HS-5 (cell line): Measurements from ENCODE around the gene CCDC92.

Source experiments
- DNase-seq: peaks from one replicate; pipeline ENCODE4 v3.0.0-alpha.2; 2012; ENCODE audit warnings: low read depth

Gene CCDC92

GRCh38 chr12:124002021-124002644, 29.5 kb upstream of the CCDC92 start:
- no peak for DNase-seq

GRCh38 chr12:124001343-124001742, 28.7 kb upstream of the CCDC92 start:
- DNase-seq: no peak

- no peak for DNase-seq
These were observed 27.5 kb upstream of the CCDC92 start for GRCh38 chr12:124000111-124000510.

- no peak for DNase-seq
These were observed 26.3 kb upstream of the CCDC92 start for GRCh38 chr12:123998991-123999359.

- DNase-seq: no peak
These were observed 25.8 kb upstream of the CCDC92 start for GRCh38 chr12:123998344-123998990.

- DNase-seq: no peak
These were observed 25.3 kb upstream of the CCDC92 start for GRCh38 chr12:123997908-123998307.

- no peak for DNase-seq
These were observed 24.6 kb upstream of the CCDC92 start for GRCh38 chr12:123997033-123997822.

GRCh38 chr12:123996581-123996980, 23.9 kb upstream of the CCDC92 start:
- no peak for DNase-seq

GRCh38 chr12:123995023-123995748, 22.6 kb upstream of the CCDC92 start:
- no peak for DNase-seq

GRCh38 chr12:123992118-123992825, 19.6 kb upstream of the CCDC92 start:
- DNase-seq: no peak

GRCh38 chr12:123991372-123991951, 18.8 kb upstream of the CCDC92 start:
- no peak for DNase-seq

- no peak for DNase-seq
These were observed 17.9 kb upstream of the CCDC92 start for GRCh38 chr12:123990511-123990910.

GRCh38 chr12:123989753-123990152, 17.1 kb upstream of the CCDC92 start:
- no peak for DNase-seq

GRCh38 chr12:123989168-123989567, 16.5 kb upstream of the CCDC92 start:
- no peak for DNase-seq

GRCh38 chr12:123987022-123987421, 14.4 kb upstream of the CCDC92 start:
- no peak for DNase-seq

GRCh38 chr12:123986374-123986965, 13.8 kb upstream of the CCDC92 start:
- no peak for DNase-seq

- no peak for DNase-seq
These were observed 12.3 kb upstream of the CCDC92 start for GRCh38 chr12:123984903-123985302.

GRCh38 chr12:123983822-123984485, 11.3 kb upstream of the CCDC92 start:
- no peak for DNase-seq

- no peak for DNase-seq
These were observed 9.6 kb upstream of the CCDC92 start for GRCh38 chr12:123982269-123982668.

- no peak for DNase-seq
These were observed 6.9 kb upstream of the CCDC92 start for GRCh38 chr12:123979566-123979965.
